CD4-positive, alpha-beta T cell treated with Interferon alpha-2 for 1 hour (primary cell): Measurements from ENCODE around the gene CIRBP.

ENCODE experiments used
- DNase-seq, 2 donors: peaks; one replicate each; pipeline ENCODE4 v3.0.0-alpha.2; 2020 to 2022

CIRBP gene

GRCh38 chr19:1231729-1232637 lies 37.1 kb upstream of the CIRBP start:
- DNase-seq: no peak

- DNase-seq: no peak
These were observed 36.5 kb upstream of the CIRBP start for GRCh38 chr19:1232652-1233072.

GRCh38 chr19:1233115-1233667 lies 35.9 kb upstream of the CIRBP start:
- DNase-seq: no peak

GRCh38 chr19:1234051-1234954 lies 34.8 kb upstream of the CIRBP start:
- DNase-seq: no peak

- DNase-seq: no peak
These were observed 34.2 kb upstream of the CIRBP start for GRCh38 chr19:1234955-1235380.

GRCh38 chr19:1235625-1236538 lies 33.2 kb upstream of the CIRBP start:
- no peak for DNase-seq

DNA sequence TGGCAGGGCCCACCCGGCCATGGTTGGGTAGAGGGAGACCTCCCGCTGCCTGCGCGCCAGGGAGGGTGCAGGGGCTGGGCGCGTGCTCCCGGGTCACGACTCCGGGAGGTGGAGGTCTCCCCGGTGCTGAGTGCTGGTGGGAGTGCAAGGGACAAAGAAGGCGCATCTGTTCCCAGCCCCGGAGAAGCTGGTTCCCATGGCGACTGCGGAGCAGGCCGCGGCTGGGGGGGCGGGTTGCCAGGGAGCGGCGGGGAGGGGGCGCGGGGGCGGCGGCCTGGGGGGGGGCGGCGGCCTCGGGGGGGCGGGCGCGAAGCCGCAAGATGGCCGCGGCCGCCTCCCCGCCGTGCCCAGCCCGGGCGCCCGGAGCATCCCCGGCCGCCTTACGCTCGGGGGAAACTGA lies 32.6 kb upstream of the CIRBP start:
- no peak for DNase-seq

DNA sequence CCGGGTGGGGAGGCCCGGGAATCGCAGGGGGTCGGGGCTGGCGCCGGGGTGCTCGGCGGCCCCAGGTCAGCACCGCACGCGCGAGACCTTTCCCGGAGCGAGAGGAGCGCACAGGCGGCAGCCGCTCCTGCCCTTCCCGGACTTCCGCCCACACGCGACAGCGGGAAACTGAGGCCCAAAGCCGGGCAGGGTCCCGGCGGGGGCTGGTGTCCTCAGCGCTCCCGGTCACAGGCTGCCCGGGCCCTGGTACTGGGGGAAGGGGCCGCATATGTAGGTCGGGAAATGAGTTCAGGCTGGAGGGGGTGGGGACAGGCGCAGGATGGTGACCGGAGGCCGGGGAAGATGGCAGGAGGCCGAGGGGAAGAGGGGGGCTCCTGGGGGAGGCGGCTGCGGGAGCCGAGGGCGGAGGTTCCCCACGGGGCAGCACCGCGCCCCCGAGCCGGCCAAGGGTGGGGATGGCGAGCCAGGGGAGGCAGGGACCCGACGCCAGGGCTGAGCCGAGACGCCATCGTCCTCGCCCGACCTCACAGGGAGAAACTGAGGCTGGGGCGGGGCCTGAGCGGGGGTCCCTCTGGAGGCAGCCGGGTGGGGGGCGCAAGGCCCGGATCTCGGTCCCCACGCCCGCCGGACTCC lies 32.0 kb upstream of the CIRBP start:
- DNase-seq: no peak

DNA sequence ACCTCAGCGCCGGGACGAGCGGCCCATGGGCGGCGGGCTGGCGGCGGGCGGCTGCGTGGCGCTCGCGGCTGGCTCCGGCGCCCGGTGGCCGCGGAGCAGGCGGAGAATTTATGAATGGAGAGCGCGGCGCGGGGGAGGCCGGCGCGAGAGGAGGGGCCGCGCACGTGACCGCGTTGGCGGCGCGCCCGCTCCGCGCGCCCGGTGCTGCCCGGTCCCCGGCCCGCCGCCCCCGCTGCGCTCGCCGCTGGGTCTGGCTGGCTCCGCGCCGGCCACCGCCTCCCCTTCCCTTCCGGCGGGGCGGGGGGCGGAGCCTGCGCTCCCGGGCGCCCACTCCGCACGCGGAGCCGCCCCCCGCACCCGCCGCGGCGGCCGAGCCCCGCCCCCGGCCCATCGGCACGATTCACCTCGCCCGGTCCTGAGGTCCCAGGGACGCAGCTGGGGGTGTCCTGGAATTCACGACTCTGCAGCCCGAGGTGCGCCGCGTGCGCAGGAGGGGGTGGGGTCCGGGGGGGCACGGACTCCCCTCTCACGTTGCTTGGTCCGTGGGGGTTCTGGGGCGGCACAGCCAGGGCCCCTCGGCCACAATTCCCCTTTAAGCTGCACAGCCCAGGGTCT lies 31.3 kb upstream of the CIRBP start, which contains the start of gene CBARP:
Gene CBARP (minus strand): TSS at position 252 of the 615 bp plus-strand sequence. CDS start 1,905 bp downstream, outside the sequence.
- DNase-seq: peak in 1 of 2 donors; percentile 47

- no peak for DNase-seq
These were observed 30.5 kb upstream of the CIRBP start for GRCh38 chr19:1238369-1239303.

DNA sequence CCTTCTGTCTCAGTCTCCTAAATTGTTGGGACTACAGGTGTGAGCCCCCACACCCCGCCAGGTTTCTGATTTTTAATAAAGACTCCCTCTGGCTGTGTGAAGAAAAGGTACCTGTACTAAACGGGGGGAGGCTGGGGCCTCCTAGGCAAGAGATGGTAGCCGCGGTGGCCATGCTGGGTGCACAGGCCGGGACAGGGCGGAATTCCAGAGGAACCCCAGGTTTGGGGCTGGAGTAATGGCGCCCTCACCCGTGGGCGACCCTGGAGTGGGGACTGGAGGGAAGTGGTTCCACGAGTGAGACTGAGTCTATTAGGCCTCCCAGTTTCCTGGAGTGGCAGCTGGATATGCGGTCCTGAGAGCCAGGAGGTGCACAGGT lies 29.7 kb upstream of the CIRBP start:
- no peak for DNase-seq

DNA sequence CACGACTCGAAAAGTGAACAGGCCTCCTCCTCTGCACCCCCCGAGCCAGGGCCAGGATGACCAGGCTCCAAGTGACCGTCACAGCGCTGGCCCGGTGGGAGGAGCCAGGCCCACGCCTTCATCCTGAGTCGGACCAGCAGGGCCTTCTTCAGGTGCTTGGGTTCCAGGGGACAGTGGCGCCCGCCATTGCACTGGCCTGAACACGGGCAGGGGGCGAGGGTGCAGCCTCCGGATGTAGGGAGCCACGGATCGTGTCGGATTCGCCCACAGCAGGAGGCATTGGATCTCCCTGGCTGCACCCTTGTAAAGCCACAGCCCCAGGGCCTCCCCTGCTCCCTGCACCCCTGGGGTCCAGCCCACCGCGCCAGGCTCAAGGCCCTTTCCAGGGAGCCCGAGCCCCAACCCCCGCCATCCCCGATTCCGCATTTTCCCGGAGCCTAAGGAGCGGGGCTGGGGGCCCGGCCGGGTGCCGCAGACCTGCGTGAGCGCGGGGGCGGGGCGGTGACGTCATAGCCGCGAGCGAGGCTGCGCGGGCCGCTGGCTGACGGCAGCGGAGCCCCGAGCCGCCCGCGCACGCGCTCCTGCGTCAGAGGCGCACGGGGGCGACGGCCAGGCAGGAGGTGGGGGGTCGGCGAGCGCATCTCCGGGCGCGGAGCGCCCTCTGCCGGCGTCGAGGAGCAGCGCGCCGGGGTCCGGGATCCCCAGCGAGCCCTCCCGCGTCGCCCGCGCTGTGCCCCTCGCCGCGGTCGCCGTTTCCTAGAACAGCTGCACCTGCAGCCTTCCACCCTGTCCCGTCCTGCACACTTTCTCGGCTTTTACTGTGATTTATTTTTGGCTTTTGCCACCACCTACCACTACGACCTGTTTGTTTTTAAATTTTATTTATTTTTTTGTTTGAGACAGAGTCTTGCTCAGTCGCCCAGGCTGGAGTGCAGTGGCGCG lies 29.1 kb upstream of the CIRBP start:
- peak; percentile 92 to 93 for DNase-seq

DNA sequence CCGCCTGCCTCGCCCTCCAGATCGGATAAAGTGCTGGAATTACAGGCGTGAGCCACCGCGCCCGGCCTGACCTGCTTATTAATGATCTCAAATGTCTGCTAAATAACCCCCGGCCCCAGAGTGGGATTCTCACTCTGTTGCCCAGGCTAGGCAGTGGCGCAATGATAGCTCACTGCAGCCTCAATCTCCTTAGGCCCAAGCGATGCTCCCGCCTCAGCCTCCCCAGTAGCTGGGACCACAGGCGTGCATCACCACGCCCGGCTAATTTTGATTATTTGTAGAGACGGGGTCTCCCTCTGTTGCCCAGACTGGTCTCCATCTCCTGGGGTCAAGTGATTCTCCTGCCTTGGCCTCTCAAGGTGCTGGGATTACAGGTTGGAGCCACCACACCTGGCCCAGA lies 28.2 kb upstream of the CIRBP start:
- no peak for DNase-seq

GRCh38 chr19:1241417-1242095 lies 27.6 kb upstream of the CIRBP start, which contains the start of gene ATP5F1D:
TSS of gene ATP5F1D (plus strand) at chr19:1241751. CDS start at chr19:1241851, 100 bp downstream.
- DNase-seq: peak; percentile 93 to 94

GRCh38 chr19:1243768-1244692 lies 25.1 kb upstream of the CIRBP start:
- peak; percentile 87 to 89 for DNase-seq

- peak in 1 of 2 donors; percentile 54 for DNase-seq
These were observed 24.3 kb upstream of the CIRBP start for GRCh38 chr19:1244693-1245451.
